Ishikawa (cell line): ENCODE data around the gene RRAS2.

Source experiments
- CEBPB ChIP-seq: IDR thresholded peaks from 2 replicates; pipeline ENCODE4 v1.6.1; 2012
- RAD21 ChIP-seq: IDR thresholded peaks from 2 replicates; pipeline ENCODE4 v1.6.1; 2012; ENCODE audit warnings: low read depth
- TAF1 ChIP-seq: IDR thresholded peaks from 2 replicates; pipeline ENCODE4 v1.6.1; 2012; ENCODE audit warnings: low read depth, mild to moderate bottlenecking
- TCF12 ChIP-seq: IDR thresholded peaks from 2 replicates; pipeline ENCODE4 v1.6.1; 2012; ENCODE audit warnings: low read depth
- YY1 ChIP-seq: IDR thresholded peaks from 2 replicates; pipeline ENCODE4 v1.6.1; 2012; ENCODE audit warnings: low read depth

DNA sequence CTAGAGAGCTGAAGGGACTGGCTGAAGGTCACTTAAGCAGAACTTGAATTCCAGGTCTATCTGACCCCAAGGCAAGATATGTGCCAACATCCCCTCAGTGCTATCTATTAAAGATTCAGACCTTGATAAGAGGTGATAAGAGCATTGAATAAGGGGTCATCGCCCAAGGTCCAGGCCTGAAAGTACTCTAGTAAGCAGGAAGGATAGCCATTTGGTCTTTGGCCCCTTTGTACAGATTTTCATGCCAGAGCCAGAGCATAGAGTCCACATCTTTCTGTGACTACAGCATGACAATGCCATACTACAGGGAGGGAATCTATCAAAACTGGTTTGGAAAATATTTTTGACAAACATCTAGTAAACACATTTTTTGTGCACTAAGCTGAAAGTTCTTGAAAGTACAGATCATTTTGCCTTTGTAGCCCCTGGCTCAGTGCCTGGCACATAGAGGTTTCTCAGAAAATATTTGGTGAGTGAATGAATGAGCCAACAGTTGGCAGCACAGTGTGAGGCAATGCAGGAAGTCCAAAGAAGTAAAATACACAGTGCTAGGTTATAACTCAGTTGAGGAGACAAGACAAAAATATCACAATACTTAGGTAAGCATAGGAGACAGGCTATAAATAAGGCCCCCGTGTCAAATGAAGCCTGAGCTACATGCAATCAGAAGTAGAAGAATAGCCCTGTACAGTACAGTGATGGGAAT, 15.1 kb upstream of the RRAS2 start:
- TF ChIP-seq TAF1 (no peak), RAD21 (no peak), TCF12 (no peak), YY1 (no peak), CEBPB (no peak)
